Astrocyte of the cerebellum (primary cell): ENCODE results near the gene RHBDL3.
A peak's percentile ranks its signal among the peaks of the same experiment; 100 is the strongest.

Experiments used
- DNase-seq: peaks from one replicate; pipeline ENCODE4 v3.0.0-alpha.2; 2011; ENCODE audit warnings: low read depth
- H3K4me3 ChIP-seq: 2 replicates; pipeline ENCODE4 v1.5.1; 2011; ENCODE audit warnings: mild to moderate bottlenecking, low read depth, low read length, moderate library complexity
- in situ Hi-C: cut with HindIII; loops from 2 replicates; pipeline ENCODE4 v1.10.0; 2017; ENCODE audit warnings: low sequenced_read_pairs
- TF ChIP-seq, protein P1 (sequence below): IDR thresholded peaks from 2 replicates; pipeline ENCODE4 v1.5.1; 2012; ENCODE audit warnings: low read length, low read depth, moderate library complexity, mild to moderate bottlenecking; ENCODE audit errors: missing control alignments

The RHBDL3 gene

DNA sequence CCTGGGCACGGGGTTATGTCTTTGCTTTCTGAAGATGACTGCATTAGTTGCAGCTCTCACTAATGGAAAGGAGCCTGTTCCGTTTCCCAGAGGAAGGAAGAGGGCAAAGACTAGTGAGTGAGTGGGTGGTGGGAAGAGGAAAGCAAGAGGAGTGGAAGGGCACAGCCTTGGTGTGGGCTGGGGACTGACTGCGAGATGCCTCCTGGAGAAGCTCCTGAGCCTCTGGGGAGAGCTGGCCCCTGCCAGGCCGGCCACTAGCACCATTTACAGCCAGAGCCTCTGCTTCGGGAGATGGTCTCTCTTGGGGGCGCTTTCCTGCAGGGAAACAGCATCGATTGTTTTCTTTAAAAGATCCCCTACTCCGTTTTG lies 825 bp upstream of the RHBDL3 start:
- no peak overlapping the region for H3K4me3 ChIP-seq

DNA sequence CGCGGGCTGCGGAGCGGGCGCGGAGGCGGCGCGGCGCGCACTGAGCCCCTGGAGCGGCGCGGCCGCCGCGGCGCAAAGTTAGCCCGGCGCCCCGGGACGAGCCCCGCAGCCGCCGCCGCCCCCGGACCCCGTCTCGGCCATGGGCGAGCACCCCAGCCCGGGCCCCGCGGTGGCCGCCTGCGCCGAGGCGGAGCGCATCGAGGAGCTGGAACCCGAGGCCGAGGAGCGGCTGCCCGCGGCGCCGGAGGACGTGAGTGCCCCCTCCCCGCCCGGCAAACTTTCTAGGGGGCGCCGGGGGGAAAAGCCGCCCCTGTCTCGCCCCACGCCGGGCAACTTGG lies 388 bp downstream of the RHBDL3 start:
- TF ChIP-seq, protein P1, sequence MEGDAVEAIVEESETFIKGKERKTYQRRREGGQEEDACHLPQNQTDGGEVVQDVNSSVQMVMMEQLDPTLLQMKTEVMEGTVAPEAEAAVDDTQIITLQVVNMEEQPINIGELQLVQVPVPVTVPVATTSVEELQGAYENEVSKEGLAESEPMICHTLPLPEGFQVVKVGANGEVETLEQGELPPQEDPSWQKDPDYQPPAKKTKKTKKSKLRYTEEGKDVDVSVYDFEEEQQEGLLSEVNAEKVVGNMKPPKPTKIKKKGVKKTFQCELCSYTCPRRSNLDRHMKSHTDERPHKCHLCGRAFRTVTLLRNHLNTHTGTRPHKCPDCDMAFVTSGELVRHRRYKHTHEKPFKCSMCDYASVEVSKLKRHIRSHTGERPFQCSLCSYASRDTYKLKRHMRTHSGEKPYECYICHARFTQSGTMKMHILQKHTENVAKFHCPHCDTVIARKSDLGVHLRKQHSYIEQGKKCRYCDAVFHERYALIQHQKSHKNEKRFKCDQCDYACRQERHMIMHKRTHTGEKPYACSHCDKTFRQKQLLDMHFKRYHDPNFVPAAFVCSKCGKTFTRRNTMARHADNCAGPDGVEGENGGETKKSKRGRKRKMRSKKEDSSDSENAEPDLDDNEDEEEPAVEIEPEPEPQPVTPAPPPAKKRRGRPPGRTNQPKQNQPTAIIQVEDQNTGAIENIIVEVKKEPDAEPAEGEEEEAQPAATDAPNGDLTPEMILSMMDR, result no peak
- in situ Hi-C loops, result no loop called here
- H3K4me3 ChIP-seq, result peak overlapping the region; percentile 46
- no peak for DNase-seq

More for the DNA sequence above, 825 bp upstream of the RHBDL3 start:
- in situ Hi-C loops, result no loop called here
- TF ChIP-seq, protein P1, result no peak
- DNase-seq, result no peak

DNA sequence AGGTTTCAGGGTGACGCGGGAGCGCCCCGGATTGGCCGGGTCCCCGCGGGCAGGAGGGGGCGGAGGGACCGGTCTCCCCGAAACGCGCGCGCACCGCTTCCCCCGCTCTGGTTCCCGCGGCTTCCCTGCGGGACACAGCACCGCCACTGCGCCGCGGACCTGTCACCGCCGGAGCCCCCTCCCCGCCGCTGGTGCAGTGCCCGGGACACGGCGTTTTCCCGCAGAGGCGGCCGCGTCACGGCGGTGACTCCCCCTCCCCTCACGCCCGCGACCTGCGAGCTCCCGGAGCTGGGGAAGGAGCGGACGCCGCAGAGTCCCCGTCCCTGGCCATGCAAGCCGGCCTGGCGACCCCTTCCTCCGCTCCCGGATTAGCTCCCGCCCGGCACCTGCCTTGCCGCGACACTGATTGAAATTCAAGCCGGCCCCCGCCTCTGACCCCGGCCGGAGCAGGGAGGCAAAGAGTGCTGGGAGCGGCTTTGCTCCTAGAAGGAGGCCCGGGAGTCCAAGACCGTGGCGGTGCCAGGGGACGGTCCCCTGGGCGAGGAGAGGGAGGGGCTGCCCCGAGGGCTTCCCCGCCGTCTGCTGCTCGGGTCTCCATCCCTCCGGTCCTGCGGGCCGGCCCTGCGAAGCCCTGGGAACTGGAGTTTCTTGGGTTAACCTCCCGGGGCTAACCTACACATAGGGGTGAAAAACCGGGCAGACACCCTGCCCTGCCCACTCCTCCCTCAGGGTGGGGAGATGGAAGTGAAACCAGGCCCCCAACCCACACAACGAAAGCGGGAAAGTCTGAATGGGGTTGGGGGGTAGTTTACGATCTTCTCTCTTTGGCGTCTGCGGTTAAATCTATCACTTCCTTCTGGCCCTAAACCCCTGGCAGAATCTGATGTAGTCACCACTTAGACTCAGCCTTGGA lies 1.0 kb downstream of the RHBDL3 start:
- TF ChIP-seq, protein P1, result no peak
- no peak for DNase-seq
- in situ Hi-C loops, result no loop called here
- H3K4me3 ChIP-seq, result peak overlapping the region; percentile 46

DNA sequence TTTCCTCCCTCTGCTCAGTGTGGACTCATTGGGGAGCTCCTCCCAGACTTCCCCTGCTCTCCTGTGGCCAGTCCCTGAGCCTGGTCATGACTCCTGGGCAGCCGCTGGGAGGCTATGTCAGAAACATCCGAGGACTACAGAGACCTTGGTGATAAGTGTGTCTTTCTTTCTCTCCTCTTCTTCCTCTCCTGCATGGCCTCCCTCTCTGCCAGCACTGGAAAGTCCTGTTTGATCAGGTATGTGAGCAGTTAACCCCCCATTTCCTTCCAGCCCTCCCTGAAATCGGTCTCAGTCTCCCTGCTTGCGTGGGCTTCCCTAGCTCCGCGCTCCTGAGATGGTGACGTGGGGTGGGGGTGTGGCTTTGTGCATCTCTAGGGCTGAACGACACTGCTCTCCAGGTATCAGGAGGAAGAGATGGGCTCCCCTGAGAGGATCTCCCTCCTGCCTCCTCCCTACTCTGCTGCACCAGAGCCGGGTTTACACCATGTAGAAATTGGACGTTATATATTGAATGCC lies 2.1 kb downstream of the RHBDL3 start:
- H3K4me3 ChIP-seq, result no peak overlapping the region
- TF ChIP-seq, protein P1, result no peak
- in situ Hi-C loops, result no loop called here
- no peak for DNase-seq

DNA sequence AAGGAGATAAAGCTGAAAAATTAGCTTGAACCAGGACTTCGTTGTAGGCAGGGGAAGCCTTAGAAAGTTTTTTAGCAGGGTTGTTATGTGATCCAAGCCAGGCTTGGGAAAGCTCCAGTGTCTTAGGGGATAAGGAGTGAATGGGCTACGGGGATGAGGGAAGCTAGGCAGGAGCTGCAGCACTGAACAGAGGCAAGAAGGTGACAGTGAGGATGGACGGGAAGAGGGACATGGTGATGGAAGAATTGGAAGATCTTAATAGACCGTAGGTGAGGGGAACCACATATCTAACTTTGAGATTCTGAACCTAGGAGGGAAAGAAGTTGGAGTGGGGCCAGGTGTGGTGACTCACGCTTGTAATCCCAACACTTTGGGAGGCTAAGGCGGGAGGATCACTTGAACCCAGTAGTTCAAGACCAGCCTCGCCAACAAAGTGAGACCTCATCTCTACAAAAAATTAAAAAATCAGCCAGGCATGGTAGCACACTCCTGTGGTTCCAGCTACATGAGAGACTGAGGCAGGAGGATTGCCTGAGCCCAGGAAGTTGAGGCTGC lies 3.2 kb downstream of the RHBDL3 start:
- no peak for DNase-seq
- TF ChIP-seq, protein P1, result no peak
- in situ Hi-C loops, result no loop called here
- no peak overlapping the region for H3K4me3 ChIP-seq

DNA sequence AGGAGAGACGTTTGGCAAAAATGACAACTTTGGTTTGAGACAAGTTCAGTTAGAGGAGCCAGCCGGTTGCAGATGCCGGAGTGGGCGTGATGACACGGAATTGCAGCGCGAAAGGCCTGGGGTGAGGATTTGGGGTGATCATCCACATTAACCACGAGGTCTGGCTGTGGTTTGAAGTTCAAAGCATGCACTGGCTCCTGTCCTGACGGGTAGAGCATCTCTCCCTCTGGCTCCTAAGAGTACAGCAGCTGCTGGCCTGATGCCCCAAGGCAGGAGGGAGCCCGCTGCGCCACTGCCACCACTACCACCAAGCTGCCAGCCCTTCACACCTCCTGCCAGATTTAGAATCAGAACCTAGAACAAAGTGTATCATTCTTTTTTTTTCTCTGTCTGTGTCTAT lies 3.7 kb downstream of the RHBDL3 start:
- in situ Hi-C loops, result no loop called here
- DNase-seq, result no peak
- TF ChIP-seq, protein P1, result no peak

More for the DNA sequence above, 3.7 kb downstream of the RHBDL3 start:
- no peak overlapping the region for H3K4me3 ChIP-seq
